PC-3 (cell line): ENCODE data around the gene MRTFA.

ENCODE experiments used
- CTCF ChIP-seq: fragments of 300-600 bp; sonication (generic); conservative IDR thresholded peaks from 2 replicates; pipeline ENCODE4 v1.5.1; 2017; ENCODE audit warnings: antibody characterized with exemption, low read depth, mild to moderate bottlenecking, low read length
- EZH2phosphoT487 ChIP-seq: fragments of 300-600 bp; sonication (generic); IDR thresholded peaks from 2 replicates; pipeline ENCODE4 v1.6.1; 2018; ENCODE audit warnings: mild to moderate bottlenecking, antibody characterized with exemption, low read length, borderline replicate concordance

- TF ChIP-seq CTCF = no peak
- TF ChIP-seq EZH2phosphoT487 = no peak
Measured at GRCh38 chr22:40540265-40540664, 96.3 kb downstream of the MRTFA start.
